Activated gamma-delta T cell (primary cell): ENCODE data around the gene FAM98C.

Experiments used
- DNase-seq: peaks from one replicate; lab custom pipeline; 2025; lab: John Stamatoyannopoulos, UW

Gene FAM98C

GRCh38 chr19:38377052-38377451 is 25.8 kb upstream of the FAM98C start:
- no peak for DNase-seq

DNA sequence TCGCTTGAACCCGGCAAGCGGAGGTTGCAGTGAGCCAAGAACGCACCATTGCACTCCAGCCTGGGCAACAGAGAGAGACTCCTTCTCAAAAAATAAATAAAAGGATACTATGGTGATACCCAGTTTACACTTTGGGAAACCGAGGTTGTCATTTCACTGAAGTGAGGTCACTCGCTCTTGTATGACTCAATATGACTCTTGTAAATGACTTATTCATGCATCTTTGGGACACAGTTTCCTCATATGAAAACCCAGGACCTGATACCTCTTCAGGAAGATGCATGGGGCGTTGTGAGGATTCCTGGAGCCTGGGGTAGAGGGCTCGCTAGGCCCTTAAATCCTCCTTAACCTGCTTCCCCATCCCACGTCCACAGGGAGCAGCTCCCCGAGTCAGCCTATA is 24.0 kb upstream of the FAM98C start:
- no peak for DNase-seq

GRCh38 chr19:38381138-38381537 is 21.8 kb upstream of the FAM98C start:
- no peak for DNase-seq

DNA sequence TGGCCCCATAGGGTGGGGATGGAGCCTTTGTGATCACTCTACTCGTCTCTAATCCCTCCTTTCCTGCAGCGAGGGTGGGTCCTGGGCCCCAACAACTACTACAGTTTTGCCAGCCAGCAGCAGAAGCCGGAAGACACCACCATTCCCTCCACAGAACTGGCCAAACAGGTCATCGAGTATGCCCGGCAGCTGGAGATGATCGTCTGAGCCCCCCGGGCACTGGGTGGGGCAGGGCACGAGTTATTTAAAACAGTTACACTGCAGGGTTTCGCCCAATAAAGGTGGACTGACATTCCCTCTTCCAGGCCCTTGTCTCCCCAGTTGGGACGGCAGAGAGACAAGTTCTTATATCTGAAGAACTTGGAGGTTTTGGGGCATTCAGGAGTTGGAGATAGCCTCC is 19.7 kb upstream of the FAM98C start:
- no peak for DNase-seq

- DNase-seq, result no peak
Observed at GRCh38 chr19:38383743-38384142, 19.1 kb upstream of the FAM98C start.

- no peak for DNase-seq
Observed at GRCh38 chr19:38384209-38385027, 18.5 kb upstream of the FAM98C start.

- DNase-seq, result no peak
Observed at GRCh38 chr19:38385057-38385803, 17.7 kb upstream of the FAM98C start.

- no peak for DNase-seq
Observed at GRCh38 chr19:38385804-38386257, 17.1 kb upstream of the FAM98C start.

- no peak for DNase-seq
Observed at GRCh38 chr19:38386300-38386970, 16.5 kb upstream of the FAM98C start.

- DNase-seq, result no peak
Observed at GRCh38 chr19:38386971-38387549, 15.8 kb upstream of the FAM98C start.

DNA sequence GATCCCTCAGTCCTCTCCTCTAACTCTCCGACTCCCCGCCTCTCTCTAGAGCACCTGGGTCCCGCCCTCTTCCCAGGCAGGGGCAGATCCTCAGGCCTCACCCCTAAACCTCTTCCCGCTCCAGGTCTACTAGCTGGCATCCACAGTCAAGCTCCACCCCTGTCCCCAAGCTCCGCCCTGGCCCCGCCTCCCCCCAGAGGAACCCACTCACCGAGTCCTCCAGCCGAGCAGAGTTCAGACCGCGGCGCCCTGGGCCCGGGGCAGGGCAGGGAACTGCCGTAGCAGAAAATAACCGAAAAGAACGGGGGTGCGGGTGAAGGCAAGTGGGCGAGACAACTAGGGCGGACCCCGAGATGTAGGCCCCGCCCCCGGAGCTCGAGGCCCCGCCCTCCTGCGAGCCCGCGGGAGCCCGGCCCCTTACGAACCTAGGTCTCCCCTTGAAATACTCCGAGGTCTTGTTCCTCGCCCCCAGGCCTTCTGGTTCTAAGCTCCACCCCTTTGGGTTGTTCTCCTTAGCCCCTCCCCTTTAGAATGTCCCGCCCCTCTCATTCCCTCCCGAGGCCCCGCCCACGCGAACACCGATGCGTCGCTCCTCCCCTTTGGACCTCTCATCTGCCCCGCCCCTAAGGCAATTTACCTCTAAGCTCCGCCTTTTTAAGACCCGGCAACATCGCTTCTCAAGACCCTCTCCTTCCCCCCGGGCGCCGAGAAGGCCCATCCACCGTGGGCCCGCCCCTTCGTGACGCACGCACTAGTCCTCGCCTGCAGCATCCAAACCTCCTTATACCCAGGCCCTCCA is 15.1 kb upstream of the FAM98C start, which contains the start of gene GGN:
TSS of gene GGN (minus strand) at position 485 of the 799 bp plus-strand sequence. CDS start 773 bp downstream, outside the sequence.
- DNase-seq, result peak; percentile 65

GRCh38 chr19:38388349-38389100 is 14.4 kb upstream of the FAM98C start, which contains the start of gene SPRED3:
TSS of gene SPRED3 (plus strand) at chr19:38388697. CDS start at chr19:38390303, 1,606 bp downstream.
- DNase-seq, result no peak

GRCh38 chr19:38389101-38389925 is 13.6 kb upstream of the FAM98C start:
- no peak for DNase-seq

DNA sequence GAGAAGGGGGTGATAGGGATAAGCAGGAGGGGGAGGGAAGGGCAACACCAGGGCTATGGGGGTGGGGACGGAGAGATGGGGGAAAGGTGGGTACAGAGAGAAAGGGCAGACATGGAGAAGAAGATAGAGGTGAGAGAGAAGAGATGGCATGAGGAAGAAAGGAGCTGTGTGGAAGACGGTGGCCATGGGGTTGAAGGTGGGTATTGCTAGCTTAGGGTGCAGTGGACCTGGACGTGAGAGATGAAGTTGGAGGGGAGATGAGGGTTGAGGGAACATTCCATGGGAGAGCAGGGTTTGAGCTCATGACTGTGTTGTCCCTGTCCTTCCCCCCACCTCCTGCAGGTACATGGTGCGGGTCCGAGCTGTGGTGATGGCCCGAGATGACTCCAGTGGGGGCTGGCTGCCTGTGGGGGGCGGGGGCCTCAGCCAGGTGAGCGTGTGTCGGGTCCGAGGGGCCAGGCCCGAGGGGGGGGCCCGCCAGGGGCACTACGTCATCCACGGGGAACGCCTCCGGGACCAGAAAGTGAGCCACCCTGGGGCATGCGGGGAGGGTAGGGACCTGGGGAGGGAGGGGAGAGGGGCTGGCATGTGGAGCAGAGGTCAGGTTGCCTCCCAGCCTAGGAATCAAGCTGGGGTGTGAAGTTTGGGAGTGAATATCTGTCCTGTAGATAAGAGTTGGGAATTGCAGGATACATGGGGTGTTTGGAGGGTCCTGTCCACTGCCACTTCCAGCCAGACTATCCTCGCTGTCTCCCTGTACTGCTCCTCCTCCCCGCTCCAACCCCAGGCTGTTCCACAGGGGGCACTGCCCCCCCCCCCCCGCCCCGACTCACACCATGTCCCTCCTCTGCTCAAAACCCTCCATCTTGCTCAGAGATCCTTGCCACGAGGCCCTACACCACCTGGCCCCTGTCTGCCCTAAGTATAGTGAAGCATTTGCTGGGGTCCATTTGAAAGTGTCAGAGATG is 12.7 kb upstream of the FAM98C start:
- no peak for DNase-seq

GRCh38 chr19:38391911-38392464 is 10.9 kb upstream of the FAM98C start:
- DNase-seq, result no peak

DNA sequence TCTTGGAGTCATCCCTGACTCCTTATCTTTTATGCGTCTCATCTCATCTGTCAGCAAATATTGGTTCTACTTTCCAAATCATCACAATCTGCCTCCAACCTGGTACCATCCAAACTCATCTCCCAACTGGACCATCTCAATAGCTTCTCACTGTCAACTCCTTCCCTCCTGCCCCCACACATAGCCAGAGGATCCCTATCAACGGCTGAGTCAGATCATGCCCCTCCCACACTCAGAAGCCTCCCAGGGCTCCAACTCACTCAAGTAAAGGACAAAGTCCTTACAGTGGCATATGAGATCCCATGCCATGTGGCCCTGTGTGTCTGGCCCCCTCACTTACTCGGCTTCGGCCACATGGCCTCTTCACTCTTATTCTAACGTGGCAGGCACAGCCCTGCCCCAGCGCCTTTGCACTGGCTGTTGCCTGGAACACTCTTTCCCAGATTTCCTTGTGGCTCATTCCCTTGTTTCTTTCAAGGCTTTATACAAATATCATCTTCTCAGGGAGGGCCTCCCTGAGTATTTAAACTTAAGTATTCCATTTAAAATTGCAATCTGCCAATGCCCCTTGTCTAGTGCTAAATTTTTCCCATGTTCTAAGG is 10.1 kb upstream of the FAM98C start:
- DNase-seq, result no peak

GRCh38 chr19:38394488-38394887 is 8.4 kb upstream of the FAM98C start:
- DNase-seq, result peak; percentile 39
